CD4-positive, alpha-beta T cell treated with Interleukin-12 subunit alpha and Interleukin-12 subunit beta, for 1 hour (primary cell): ENCODE measurements around the gene PRXL2B.
"Not testable (repeated sequence)": the region's sequence is repeated elsewhere in the genome, so short reads cannot be mapped to it uniquely, and the experiment has no call there.

Experiments
- DNase-seq: peaks from one replicate; pipeline ENCODE4 v3.0.0-alpha.2; 2020

PRXL2B gene

GRCh38 chr1:2623571-2624337 is 37.2 kb downstream of the PRXL2B start:
- no peak for DNase-seq

- DNase-seq, result no peak
Measured at GRCh38 chr1:2624735-2625300, 38.2 kb downstream of the PRXL2B start.

- DNase-seq, result no peak
Measured at GRCh38 chr1:2625311-2625710, 38.7 kb downstream of the PRXL2B start.

GRCh38 chr1:2625748-2626147 is 39.2 kb downstream of the PRXL2B start:
- DNase-seq, result not testable (repeated sequence)

- DNase-seq, result no peak
Measured at GRCh38 chr1:2627746-2628145, 41.2 kb downstream of the PRXL2B start.

- DNase-seq, result no peak
Measured at GRCh38 chr1:2628191-2628932, 41.8 kb downstream of the PRXL2B start.

GRCh38 chr1:2628933-2629626 is 42.5 kb downstream of the PRXL2B start:
- no peak for DNase-seq

GRCh38 chr1:2629627-2630497 is 43.3 kb downstream of the PRXL2B start:
- DNase-seq, result no peak

GRCh38 chr1:2630498-2631135 is 44.0 kb downstream of the PRXL2B start:
- no peak for DNase-seq

GRCh38 chr1:2631136-2632050 is 44.8 kb downstream of the PRXL2B start:
- DNase-seq, result no peak

- no peak for DNase-seq
Measured at GRCh38 chr1:2632051-2632430, 45.5 kb downstream of the PRXL2B start.

GRCh38 chr1:2632561-2633361 is 46.2 kb downstream of the PRXL2B start, which contains the start of gene MMEL1:
TSS of gene MMEL1 (minus strand) at chr1:2633016. CDS start at chr1:2629484, 3,532 bp downstream.
- no peak for DNase-seq

- DNase-seq, result no peak
Measured at GRCh38 chr1:2633366-2633935, 46.9 kb downstream of the PRXL2B start.

GRCh38 chr1:2633936-2634491 is 47.4 kb downstream of the PRXL2B start:
- DNase-seq, result no peak

- no peak for DNase-seq
Measured at GRCh38 chr1:2635361-2636010, 48.9 kb downstream of the PRXL2B start.

GRCh38 chr1:2636733-2637132 is 50.2 kb downstream of the PRXL2B start:
- no peak for DNase-seq

- DNase-seq, result no peak
Measured at GRCh38 chr1:2637442-2638145, 51.0 kb downstream of the PRXL2B start.
